NT2/D1 (cell line): ENCODE data around the gene RSRC1.
"Not testable (repeated sequence)": the region's sequence is repeated elsewhere in the genome, so short reads cannot be mapped to it uniquely, and the experiment has no call there.

ENCODE experiments used
- DNase-seq: peaks from one replicate; pipeline ENCODE4 v3.0.0-alpha.2; 2011; ENCODE audit warnings: low read depth, low spot score
- H3K27me3 ChIP-seq: 2 replicates; pipeline ENCODE4 v1.6.0; 2011; ENCODE audit warnings: mild to moderate bottlenecking; ENCODE audit not compliant: insufficient read length, insufficient read depth
- H3K36me3 ChIP-seq: 2 replicates; pipeline ENCODE4 v1.6.1; 2011; ENCODE audit warnings: mild to moderate bottlenecking, low read length, mixed read lengths; ENCODE audit not compliant: insufficient read depth, insufficient read length
- H3K4me1 ChIP-seq: 2 replicates; pipeline ENCODE4 v1.5.1; 2011; ENCODE audit not compliant: insufficient read depth, insufficient read length
- H3K4me3 ChIP-seq: 2 replicates; pipeline ENCODE4 v1.5.1; 2011; ENCODE audit warnings: low read depth; ENCODE audit not compliant: insufficient read length
- H3K9ac ChIP-seq: 2 replicates; pipeline ENCODE4 v1.6.0; 2011; ENCODE audit warnings: low read depth; ENCODE audit not compliant: insufficient read length
- H3K9me3 ChIP-seq: 2 replicates; pipeline ENCODE4 v1.5.1; 2011; ENCODE audit warnings: mild to moderate bottlenecking, low read length; ENCODE audit not compliant: insufficient read depth
- SUZ12 ChIP-seq: IDR thresholded peaks from 2 replicates; pipeline ENCODE4 v1.6.1; 2011; ENCODE audit not compliant: insufficient read length, insufficient read depth; ENCODE audit errors: extremely low read depth
- YY1 ChIP-seq: IDR thresholded peaks from 2 replicates; pipeline ENCODE4 v1.6.1; 2011; ENCODE audit not compliant: insufficient read length, insufficient read depth
- ZNF274 ChIP-seq: IDR thresholded peaks from 2 replicates; pipeline ENCODE4 v1.6.1; 2011; ENCODE audit warnings: mild to moderate bottlenecking, low read depth, low read length

Gene RSRC1

DNA sequence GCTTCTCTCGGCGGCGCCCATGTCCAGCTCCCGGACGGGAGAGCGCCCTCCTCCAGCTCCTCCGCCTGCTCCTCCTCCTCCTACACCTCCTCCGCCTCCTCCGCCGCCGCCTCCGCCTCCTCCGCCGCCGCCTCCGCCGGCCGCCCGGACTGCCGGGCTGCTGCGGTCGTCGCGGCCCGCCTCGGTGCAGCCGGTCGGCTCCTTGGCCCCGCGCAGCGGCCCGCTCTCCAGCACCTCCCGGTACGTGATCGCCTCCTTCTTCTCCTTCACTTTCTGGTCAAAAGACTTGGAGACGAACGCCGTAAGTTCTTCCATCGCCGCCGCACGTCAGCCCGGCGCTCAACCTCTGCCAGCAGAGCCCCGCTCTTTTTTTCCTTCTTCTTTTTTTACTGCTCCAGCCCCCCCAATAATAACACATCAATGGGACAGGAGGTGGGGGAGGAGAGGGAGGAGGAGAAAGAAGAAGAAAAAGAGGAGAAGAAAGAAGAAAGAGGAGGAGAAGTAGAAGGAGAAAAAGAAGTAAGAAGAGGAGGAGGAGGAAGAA lies 4.1 kb upstream of the RSRC1 start:
- no peaks in the 10 kb centered on the region for H3K9me3 ChIP-seq
- DNase-seq: no peak
- peaks cover 87% of the 10 kb centered on the region for H3K27me3 ChIP-seq
- H3K9ac ChIP-seq: no peak overlapping the region
- TF ChIP-seq SUZ12: no peak
- TF ChIP-seq ZNF274: no peak
- TF ChIP-seq YY1: no peak
- H3K4me1 ChIP-seq: peaks cover 12% of the 10 kb centered on the region
- peak overlapping the region; percentile 43 for H3K4me3 ChIP-seq
- H3K36me3 ChIP-seq: no peaks in the 10 kb centered on the region

DNA sequence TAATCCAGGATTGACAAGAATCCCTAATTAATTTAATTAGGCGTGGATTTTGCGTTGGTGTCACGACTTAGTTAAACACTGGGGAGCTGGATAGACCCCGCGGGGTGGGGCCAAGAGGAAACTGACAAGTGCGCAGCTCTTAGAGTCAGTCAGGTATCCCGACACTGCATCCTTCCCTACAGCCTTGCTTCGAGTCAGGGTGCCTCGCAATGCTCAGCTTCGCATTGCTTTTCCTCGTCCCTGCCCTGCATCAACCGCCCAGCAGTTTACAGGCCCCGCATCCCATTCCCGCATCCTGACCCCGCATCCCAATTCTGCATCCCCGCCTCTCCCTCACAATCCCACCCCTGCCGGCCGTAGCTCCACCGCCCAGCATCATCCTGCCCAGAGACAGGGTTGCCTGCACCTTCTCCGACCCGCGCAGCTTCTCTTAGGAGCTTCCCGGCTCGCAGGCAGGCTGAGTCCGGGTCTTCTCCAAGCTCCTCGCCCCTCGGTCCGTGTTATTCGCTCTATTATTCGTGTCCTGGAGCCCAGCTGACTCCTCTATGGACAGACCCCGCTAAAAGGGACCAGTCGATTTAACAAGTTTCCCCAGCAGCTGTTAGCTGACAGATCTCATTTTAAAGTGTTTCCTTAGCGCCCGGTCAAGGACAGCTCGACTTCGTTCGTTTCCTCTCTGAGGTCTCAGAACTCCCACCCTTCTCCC lies 3.0 kb upstream of the RSRC1 start:
- no peaks in the 10 kb centered on the region for H3K36me3 ChIP-seq
- peaks cover 76% of the 10 kb centered on the region for H3K27me3 ChIP-seq
- peaks cover 12% of the 10 kb centered on the region for H3K4me1 ChIP-seq
- H3K4me3 ChIP-seq: peak overlapping the region; percentile 32
- H3K9ac ChIP-seq: no peak overlapping the region
- no peak for DNase-seq
- TF ChIP-seq SUZ12 (peak; percentile 92), YY1 (no peak)
- H3K9me3 ChIP-seq: no peaks in the 10 kb centered on the region

DNA sequence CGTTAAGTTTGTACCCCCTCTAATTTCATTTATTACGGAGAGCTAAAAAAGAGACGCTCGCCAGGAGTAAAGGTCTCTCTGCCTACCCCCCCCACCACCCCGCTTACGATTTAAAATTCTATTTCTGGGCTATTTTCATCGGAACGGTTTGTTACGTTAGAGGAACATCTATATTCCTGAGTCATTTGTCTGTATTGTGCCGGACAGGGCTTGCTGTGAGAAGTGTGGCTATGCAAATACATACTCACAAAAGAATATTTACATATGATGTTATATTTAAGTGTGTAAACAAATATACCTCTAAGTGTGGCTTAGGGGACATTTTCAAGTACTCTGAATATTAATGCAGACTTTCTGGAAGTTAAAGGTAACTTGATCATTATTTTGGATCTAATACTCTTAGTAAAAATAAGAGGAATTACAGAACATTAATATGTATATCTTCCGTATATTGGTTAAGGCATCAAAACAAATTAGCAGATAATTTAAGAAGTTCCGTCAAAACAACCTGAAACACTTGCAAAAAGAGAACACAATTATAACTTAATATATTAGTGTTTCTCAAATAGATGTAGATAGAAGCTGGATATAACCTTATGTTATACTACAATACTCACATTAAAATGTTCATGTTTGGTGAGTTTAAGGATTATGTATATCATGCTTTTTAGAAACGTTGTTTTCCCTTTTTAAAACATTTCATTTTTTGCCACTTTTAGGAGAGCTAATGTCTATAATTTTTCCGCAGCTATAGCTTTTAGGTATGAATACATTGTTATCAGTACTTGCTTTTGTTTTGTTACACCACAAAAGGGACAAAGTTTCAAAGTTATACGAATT lies 2.1 kb upstream of the RSRC1 start:
- H3K4me3 ChIP-seq: no peak overlapping the region
- no peaks in the 10 kb centered on the region for H3K9me3 ChIP-seq
- peaks cover 9% of the 10 kb centered on the region for H3K4me1 ChIP-seq
- no peak for DNase-seq
- no peaks in the 10 kb centered on the region for H3K36me3 ChIP-seq
- TF ChIP-seq YY1: no peak
- TF ChIP-seq ZNF274: no peak
- TF ChIP-seq SUZ12: no peak
- H3K27me3 ChIP-seq: peaks cover 67% of the 10 kb centered on the region
- H3K9ac ChIP-seq: no peak overlapping the region

DNA sequence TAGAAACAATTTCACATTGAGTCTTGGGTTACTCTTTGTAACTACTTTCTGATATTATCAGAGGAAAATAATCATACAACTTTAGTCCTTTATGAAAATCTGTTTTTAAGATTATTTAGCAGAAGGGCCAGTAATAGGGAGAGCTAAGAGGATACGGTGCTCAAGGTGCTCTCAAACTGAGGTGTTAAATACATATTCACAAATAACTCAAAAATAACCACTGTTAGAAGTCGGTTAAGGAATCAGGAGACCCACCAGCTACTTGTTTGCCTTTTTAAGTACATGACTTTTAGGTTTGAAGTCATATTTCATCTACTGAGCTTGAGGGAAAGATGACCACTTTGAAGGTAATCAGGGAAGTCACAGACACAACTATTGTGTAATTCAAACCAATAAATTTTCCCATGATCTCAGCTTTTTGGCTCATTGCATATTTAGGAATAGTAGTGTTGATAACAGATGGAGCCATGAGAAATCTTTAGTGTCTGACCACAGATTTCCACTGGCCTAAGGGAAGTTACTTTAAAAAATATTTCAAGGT lies 1.4 kb upstream of the RSRC1 start:
- H3K27me3 ChIP-seq: peaks cover 60% of the 10 kb centered on the region
- H3K4me1 ChIP-seq: peaks cover 3% of the 10 kb centered on the region
- no peak overlapping the region for H3K9ac ChIP-seq
- no peak overlapping the region for H3K4me3 ChIP-seq
- H3K9me3 ChIP-seq: no peaks in the 10 kb centered on the region; the same call in 1 of the 2 replicates
- no peak for TF ChIP-seq ZNF274
- TF ChIP-seq YY1: no peak
- TF ChIP-seq SUZ12: no peak
- no peaks in the 10 kb centered on the region for H3K36me3 ChIP-seq
- DNase-seq: no peak

DNA sequence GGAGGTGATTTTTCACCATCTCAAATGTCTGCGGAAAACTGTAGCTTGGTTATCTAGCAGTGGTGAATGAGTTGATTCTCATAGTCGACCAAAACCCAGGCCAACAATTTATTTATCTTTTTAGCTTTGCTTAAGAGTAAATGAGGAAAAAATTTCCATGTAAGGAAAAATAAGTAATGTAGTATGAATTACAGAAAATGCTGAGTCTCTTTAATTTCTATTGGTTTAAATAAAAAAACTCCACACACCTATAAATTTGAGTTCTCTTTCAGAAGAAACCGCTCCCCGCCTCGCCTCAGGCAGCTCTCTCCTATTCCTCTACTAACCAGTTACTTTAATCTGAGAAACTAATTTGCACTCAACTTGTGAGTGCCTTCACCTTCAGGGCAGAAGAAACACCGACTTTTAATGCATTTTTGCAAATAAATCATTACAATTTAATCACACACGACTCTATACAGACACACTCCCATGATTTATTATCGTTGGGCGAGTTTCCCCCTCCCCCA lies 540 bp upstream of the RSRC1 start:
- TF ChIP-seq YY1: no peak
- no peak for TF ChIP-seq SUZ12
- TF ChIP-seq ZNF274: no peak
- H3K4me1 ChIP-seq: peaks cover 2% of the 10 kb centered on the region
- DNase-seq: no peak
- peaks cover 52% of the 10 kb centered on the region for H3K27me3 ChIP-seq
- no peaks in the 10 kb centered on the region for H3K36me3 ChIP-seq
- H3K4me3 ChIP-seq: peak overlapping the region; percentile 78
- H3K9ac ChIP-seq: peak overlapping the region; percentile 6
- H3K9me3 ChIP-seq: no peaks in the 10 kb centered on the region; the same call in 1 of the 2 replicates

DNA sequence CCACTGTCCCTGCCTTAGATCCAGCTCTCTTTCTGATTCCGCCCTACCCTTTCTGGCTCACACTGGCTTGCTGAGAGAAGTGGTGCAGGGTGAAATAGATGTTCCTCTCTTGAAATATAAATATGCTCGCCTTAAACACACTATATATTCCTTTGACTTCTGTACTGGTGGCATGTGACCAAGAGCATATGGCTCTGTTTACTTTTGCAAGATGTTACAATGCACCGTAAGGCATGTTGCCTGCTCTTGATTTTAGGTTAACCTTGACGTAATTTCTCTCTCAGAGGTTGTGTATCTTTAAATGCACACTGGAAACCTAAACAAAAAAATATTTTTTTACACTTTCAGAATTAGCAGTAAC lies 749 bp downstream of the RSRC1 start:
- Histone ChIP-seq H3K27me3 (peaks cover 39% of the 10 kb centered on the region), H3K4me3 (peak overlapping the region; percentile 78), H3K9me3 (no peaks in the 10 kb centered on the region; the same call in 1 of the 2 replicates), H3K4me1 (peaks cover 2% of the 10 kb centered on the region), H3K9ac (peak overlapping the region; percentile 95), H3K36me3 (no peaks in the 10 kb centered on the region)
- no peak for TF ChIP-seq YY1
- no peak for TF ChIP-seq SUZ12
- no peak for DNase-seq

DNA sequence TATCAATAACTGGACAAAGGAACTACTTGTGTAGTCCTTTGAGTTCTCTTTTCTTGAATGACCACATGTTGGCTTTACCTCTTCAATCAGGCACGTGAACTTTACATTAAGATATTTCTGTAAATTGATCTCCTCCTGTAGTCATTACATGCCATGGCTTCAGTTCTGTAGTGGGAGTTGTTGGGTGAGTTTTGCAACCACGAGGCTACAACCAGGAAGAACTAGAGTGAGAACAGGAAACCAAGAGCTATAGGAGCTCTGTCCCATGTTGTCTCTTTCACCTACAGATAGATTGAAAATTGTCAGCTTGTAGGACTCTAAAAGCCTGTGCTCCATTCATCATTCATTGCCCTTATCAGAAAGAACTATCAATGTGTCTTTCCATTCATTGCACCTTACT lies 2.0 kb downstream of the RSRC1 start:
- Histone ChIP-seq H3K9ac (no peak overlapping the region), H3K9me3 (no peaks in the 10 kb centered on the region; the same call in 1 of the 2 replicates), H3K36me3 (no peaks in the 10 kb centered on the region), H3K27me3 (peaks cover 27% of the 10 kb centered on the region), H3K4me3 (no peak overlapping the region), H3K4me1 (peaks cover under 1% of the 10 kb centered on the region)
- no peak for DNase-seq
- TF ChIP-seq ZNF274: no peak
- no peak for TF ChIP-seq SUZ12
- TF ChIP-seq YY1: no peak

DNA sequence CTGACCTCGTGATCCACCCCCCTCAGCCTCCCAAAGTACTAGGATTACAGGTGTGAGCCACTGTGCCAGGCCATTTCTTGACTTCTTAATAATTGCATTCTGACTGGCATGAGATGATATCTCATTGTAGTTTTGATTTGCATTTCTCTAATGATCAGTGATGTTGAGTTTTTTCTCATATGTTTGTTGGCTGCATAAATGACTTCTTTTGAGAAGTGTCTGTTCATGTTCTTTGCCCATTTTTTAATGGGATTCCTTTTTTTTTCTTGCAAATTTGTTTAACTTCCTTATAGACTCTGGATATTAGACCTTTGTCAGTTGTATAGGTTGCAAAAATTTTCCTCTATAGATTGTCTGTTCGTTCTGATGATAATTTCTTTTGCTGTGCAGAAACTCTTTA lies 3.7 kb downstream of the RSRC1 start:
- H3K4me3 ChIP-seq, DNase-seq, H3K9me3 ChIP-seq, H3K4me1 ChIP-seq, H3K27me3 ChIP-seq, H3K9ac ChIP-seq, H3K36me3 ChIP-seq: not testable (repeated sequence)
